Kasumi-1 (cell line): ENCODE results near the gene RARRES2.

Experiments used
- DNase-seq, 2 experiments: peaks; one replicate each; lab custom pipeline; 2025; lab: John Stamatoyannopoulos, UW

The RARRES2 gene

DNA sequence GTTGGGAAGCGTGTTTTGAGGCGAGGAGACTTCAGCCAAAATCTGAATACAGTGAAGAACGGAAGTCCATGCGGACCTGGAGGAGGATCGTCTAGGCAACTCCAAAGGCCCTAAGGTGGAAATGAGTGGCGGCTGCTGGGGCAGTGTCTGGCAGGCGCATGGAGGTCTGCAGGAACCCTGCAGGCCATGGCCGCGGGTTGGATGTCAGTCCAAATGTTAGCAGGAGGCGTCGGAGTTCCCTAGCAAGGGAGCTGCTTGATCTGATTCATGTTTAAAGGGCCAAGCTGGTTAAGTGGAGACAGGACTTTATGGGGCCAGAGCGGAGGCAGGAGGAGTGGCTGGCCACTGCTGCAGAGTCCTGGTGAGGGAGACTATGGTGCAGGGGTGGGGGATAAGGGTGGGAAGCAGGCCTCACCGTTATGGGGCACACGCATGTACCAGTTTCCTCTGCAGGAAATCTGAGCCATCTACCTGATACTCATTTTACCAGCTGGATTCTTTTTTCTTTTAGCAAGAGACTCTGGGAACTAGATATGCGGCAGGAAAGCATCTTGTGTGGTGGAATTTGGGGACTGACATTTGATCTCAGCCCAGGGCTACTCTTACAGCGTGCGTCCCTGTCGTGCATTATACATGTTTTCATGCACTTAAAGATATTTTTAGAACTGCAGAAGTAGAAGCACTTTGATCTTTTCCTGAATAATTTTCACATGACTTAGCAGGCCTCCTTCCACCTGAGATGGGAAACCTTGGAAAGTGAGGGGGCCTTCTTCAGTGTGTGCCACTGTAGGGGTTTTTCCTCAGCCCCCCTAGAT lies 20.6 kb upstream of the RARRES2 start:
- DNase-seq: no peak

DNA sequence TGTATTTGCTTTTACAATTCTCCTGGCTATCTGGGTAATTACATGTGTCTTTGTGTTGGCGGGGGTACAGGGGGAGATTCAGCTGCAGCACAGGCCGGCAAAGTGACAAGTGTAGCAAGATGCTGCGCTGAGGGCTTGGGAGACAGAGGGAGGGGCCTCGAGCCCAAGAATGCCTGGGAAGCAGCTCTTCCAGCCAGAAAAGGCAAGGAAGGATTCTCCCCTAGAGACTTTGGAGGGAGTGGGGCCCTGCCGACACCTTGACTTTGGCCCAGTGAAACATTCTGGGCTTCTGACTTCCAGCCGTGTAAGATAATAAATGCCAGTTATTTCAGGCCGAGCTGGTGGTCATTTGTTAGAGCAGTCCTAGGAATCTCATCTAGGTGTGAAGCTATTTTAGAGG lies 20.0 kb upstream of the RARRES2 start:
- no peak for DNase-seq

DNA sequence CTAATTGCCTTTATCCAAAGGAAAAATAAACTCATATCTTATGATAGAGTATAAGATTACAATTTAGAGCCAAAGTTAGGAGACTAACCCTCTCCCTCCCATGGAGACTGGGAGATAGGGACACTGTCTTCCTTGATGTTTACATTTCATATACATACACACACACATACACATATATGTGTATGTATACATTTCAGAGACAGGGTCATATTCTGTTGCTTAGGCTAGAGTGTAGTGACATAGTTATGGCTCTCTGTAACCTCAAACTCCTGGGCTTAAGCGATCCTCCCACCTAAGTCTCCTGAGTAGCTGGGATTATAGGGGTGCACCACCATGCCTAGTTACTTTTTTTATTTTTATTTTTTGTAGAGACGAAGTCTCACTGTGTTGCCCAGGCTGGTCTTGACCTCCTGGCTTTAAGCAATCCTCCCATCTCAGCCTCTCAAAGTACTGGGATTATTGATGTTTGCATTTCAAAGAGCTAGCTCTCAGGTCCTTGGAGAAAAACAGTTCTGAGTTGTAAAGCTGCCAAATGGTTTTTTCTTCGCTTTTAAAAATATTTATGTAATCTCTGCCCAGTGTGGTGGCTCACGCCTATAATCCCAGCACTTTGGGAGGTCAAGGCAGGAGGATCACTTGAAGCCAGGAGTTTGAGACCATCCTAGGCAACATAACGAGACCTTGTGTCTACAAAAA lies 19.1 kb upstream of the RARRES2 start:
- DNase-seq: no peak

DNA sequence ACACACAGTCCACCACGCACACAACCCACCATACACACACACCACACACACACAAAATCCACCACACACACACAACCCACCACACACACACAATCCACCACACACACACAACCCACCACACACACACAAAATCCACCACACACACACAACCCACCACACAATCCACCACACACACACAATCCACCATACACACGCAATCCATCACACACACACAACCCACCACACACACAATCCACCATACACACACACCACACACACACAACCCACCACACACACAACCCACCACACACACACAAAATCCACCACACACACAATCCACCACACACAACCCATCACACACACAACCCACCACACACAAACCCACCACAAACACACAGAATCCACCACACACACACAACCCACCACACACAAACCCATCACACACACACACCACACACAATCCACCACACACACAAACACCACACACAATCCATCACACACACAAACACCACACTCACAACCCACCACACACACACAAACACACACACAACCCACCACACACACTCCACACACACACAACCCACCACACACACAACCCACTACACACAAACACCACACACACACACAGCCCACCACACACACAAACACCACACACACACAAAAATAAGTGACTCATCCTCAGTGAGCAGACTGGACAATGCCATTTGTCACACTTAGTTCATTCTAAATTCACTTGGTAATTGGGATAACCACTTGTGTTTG lies 18.4 kb upstream of the RARRES2 start:
- no peak for DNase-seq

DNA sequence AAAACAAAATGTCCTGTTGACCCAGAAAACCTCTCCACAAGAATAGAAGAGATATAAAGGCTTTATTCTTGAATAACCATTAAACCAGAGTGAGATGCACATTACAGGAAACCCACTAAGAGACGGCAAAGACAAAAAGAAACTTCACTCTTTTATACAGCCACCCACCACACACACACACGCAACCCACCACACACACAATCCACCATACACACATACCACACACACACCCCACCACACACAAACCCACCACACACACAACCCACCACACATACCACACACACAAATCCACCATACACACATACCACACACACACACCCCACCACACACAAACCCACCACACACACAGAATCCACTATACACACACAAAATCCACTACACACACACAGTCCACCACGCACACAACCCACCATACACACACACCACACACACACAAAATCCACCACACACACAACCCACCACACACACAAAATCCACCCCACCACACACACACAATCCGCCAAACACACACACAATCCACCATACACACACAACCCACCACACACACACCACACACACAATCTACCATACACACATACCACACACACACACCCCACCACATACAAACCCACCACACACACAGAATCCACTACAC lies 17.7 kb upstream of the RARRES2 start:
- no peak for DNase-seq

DNA sequence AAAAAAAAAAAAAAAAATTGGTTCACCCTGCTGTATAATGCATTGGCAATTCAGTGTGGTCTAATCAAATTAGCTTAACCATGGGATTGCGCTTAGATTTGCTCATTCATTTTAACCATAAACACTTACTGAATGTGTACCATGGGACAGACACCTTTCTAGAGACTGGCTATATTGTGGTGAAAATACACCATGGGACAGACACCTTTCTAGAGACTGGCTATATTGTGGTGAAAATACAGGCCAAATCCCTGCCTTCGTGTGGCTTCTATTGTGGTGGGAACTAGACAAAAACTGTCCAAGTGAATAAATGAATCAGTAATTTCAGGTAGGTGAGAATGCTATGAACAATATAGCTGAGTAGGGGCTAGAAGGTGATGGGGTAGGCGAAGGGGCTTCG lies 17.0 kb upstream of the RARRES2 start:
- no peak for DNase-seq

DNA sequence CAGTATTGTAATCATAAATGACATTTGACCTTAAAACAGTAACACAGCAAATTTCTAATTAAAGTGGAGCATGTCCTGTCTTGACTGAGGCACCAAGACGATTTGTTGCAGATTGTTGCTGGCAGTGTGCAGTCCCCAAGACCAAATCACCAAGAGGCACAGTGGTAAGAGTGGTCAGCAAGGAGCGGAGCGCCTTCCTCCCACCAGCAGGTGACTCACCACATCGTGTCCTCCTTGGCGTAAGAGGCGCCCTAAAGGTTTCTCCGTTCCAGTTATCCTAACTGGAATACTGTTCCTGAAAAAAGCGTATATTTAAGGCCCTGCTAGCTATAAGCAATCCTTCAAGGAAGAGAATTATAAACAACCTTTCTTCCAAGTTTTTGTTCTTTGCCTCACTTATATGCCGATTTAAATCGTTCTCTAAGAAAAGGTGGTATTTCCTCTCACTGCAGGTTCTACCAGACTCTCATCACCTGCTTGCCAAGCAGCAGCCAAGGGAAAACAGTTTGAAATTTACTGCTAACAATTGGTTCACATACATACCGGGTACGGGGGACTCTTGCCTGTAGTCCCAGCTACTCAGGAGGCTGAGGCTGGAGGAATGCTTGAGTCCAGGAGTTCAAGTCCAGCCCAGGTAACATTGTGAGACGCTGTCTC lies 16.5 kb upstream of the RARRES2 start:
- no peak for DNase-seq

DNA sequence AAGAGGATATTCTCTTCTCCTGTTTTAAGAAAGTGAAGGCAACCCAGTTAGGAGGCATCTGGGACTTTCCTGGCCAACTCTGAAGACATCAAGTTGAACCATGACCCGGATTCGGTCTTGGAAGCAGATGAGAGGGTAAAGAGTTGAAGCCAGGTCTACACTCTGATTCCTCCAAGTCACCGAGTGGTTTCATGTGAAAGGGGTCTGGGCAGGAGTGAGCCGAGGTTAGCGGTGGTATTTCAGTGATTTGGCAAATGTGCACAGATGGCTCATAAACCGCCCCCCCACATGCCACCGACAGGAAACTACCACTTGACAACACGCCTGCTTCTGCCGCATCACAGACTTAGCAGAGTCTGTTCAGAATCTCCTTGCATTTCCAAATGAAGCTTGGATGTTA lies 15.8 kb upstream of the RARRES2 start:
- peak; percentile 61 to 72 for DNase-seq

DNA sequence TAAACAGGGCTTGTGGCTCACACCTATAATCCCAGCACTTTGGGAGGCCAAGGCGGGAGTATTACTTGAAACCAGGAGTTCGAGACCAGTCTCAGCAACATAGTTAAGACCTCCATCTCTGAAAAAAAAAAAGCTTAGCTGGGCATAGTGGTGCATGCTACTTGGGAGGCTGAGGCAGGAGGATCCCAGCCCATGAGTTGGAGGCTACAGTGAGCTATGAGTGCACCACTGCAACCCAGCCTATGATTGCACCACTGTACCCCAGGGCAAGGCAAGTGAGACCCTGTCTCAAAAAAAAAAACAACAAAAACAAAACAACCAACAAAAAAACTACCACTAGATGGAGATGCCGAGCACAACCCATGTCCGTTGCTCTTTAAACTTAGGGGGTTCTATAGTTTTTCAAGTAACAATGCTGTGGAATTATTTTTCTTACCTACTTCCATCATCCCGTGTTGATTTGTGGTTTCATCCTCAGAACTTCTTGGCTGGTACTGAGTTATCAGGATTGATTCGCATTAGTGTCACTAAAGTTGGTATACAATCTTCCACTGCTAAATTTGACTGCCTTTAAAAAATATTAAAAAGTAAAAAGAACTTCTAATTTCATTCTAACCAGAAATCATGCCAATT lies 15.0 kb upstream of the RARRES2 start:
- peak; percentile 55 to 65 for DNase-seq

DNA sequence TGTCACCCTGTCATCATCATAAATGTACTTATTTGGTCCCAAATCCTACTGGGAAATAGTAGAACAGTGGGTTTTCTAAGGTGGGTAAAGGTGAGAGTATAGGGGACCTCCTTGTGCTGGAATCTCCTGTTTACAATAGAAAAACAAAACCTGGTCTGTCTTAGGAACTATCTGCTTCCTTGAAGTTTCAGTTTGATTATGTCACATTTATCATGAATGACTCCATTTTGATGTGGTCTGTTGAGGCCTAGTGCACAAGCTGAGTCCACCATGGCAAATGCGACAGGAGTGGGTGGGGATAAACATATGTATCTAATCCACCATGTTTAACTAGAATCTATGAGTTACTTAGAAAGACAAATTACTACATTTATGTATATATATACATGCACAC lies 14.2 kb upstream of the RARRES2 start:
- DNase-seq: no peak

DNA sequence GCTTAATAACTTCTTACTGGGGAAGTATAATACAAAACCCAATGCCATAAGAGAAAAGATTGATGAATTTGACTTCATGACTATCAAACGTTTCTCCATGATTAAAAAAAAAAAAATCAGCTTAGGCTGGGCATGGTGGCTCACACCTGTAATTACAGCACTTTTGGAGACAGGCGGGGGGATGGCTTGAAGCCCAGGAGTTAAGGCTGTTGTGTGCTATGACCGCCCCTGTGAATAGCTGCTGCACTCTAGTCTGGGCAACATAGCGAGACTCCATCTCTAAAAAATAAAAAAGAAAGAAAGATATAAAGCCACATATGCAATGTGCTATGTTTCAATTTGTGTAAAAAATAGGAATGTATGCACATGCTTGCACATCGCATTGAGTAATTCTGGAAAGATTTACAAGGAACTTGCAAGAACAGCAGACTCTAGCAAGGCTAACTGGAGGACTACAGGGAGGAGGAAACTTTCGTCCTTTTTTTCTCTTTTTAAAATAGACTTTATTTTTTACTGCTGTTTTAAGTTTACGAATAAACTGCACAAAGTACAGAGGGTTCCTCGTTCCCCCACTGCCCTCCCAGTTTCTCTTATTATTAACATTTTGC lies 10.3 kb upstream of the RARRES2 start:
- DNase-seq: no peak

DNA sequence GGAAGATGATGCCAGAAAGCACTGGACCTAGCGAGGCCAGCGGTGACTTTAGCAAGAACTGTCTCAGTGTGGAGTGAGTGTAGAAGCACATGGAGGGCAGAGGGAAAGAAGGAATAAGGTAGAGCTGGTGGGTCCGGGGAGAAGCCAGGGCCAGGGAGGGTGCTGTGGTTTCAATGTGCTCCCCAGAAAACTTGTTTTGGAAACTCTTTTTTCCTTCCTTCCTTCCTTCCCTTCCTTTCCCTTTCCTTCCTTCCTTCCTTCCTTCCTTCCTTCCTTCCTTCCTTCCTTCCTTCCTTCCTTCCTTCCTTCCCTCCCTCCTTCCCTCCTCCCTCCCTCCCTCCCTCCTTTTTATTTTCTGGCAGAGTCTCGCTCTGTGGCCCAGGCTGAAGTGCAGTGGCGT lies 5.5 kb upstream of the RARRES2 start:
- no peak for DNase-seq

DNA sequence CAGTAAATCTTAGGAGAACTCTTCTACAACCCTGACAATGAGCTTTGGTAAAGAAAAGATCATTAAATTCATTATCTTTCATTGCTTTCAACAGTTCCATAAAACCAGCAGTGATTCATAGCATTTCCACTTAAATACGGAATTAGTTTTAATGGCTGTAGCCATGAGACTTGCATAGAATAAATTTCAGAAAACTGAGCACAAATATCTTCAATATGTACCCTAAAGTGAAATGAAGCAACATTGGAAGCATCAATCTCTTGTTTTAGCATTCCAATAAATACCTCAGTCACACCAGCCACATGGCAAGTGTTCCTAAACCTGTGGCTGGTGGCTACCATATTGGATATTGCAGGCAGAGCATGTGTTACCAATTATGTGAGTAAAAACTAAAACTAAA lies 3.6 kb upstream of the RARRES2 start:
- no peak for DNase-seq

DNA sequence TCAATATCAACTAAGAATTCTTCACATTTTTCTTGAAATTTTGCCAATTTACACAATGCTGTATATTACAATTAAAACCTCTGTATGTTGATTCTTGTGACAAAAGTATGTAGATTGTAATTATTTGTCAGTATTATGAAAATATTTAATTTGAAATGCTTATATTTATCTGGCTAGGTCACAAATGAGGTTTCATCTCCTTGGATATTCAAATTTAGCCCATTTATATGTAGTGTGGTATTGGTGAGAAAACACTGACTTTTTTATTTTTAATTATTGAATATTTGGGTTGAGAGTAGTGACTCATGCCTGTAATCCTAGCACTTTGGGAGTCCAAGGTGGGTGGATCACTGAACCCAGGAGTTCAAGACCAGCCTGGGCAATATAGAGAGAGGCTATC lies 2.9 kb upstream of the RARRES2 start:
- no peak for DNase-seq

DNA sequence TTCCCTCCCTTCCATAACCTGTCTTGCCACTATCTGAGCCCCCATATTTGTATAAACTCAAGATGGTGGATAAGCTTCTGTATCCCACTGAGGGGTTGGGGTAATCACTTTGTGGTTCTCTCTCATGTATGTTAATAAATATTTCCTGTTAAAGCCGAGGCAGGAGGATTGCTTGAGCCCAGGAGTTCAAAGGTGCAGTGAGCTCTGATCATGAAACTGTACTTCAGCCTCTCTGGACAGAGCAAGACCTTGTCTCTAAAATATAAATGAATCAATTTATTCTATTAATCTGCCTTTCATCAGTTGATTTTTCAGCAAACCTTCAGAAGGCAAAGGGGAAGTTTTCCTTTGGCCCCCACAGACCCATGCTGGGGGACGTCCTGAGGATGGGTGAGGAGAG lies 1.8 kb upstream of the RARRES2 start:
- no peak for DNase-seq

DNA sequence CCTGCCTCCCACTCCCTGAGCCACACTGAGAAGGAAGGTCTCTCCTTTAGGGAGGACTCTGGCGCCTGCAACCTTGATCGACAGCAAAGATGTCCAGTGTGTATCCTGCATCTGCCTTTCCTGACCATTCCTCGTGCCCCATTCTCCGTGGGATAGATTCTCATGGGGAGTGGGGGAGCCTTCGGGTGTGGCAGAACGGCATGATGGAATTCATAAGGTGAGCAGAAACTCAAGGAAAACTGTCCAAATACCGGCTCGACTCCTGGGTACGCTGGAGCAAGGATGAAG lies 636 bp upstream of the RARRES2 start:
- no peak for DNase-seq

DNA sequence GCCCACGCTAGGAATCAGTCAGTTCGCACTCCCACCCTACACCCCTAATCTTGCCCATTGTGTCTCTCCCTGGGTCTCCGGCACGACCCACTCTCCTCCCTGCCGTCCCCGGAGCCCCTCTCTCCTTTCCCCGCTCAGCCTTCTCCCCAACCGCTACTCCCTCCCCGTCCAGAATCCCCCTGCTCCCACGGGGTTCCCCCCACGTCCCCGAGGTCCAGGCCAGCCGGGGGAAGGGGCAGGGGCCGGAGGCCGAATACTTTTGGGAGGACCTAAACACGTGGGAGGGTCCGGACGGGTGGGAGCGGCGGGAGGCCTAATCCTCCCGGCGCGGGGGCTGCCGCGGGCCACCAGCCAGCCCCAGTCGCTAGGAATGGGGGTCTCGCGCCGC lies 560 bp downstream of the RARRES2 start:
- no peak for DNase-seq

DNA sequence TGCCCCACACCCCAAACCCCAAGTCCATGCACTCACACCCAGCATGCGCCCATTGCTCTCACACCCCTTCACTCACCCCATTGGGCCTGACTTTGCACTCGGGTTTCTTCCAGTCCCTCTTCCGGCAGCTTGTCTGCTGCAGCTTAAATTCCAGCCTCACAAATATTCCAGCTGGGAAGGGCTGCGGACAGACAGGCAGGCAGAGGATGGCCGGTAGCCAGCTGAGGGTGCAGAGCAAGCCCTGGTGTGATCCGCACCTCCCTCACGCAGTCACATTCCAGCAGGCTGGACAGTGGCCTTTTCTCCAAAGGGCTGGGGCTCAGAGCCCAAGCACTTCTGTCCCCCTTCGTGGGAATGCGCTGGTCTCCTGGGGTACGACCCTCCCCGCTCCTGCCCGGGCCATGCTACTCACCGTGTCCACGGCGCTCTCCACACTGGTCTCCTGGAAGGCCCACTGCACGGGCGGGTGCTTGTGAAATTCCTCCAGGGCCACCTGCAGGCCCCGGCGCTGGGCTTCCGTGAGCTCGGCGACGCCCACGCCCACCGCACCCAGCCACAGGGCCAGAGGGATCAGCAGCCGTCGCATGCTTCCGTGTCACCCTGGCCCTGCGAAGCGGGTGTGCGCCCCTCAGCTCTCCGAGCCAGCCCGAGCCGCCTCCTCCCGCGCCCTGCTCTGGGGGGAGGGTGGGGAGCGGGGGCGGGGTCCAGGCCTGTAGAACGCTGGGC lies 1.2 kb downstream of the RARRES2 start:
- no peak for DNase-seq

DNA sequence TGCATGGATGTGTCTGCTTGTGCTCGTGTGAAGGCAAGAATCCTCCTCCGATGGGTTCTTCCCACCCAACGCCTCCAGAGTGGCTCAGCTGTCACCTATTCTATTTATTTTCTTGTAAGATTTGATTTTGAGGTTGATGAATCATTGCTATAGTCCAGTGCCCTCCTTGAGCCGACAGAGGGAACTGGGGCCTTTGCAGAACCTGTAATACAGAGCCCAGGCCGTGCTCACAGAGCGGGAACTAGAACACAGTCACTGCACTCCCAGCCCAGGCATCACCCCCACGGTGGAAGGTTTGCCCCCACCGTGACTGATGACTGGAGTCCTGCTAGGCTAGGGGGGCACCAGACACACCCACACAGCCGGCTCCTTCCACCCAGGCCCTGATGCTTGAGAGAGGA lies 2.0 kb downstream of the RARRES2 start:
- no peak for DNase-seq

DNA sequence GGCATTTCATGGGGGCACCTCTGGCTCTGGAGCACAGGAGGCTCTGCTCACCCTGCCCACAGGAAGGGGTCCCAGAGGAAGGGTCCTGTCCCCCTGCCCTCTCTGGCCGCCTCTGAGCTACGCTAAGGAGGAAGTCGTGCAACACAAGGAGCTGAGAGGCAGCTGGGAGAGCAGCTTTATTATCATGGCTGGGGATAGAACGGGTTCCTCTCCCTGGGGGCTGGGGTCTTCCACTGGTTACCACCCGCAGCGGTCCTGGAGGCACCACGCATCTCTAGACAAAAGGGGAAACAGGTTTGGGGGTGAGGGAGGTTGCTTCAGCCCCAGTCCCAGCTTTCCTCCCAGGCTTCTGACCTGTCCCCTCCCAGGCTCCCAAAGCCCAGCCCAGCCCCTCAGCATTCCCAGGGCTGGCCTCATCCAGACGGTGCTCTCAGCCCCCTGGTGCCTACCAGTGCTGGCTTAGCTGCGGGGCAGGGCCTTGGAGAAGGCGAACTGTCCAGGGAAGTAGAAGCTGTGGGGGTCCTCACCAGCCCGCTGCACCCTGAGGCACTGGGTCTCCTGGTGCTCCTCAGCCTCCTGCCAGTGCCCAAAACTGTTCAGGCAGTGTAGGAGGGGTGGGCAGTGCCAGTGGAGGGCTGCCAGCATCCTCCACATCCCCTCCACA lies 3.1 kb downstream of the RARRES2 start:
- DNase-seq: peak in 1 of 2 experiments; percentile 41
